Activated effector memory CD4-positive, alpha-beta T cell treated with anti-CD3 and anti-CD28 coated beads, Interleukin-2, amount 50 U/mL, for 16 hours (primary cell): Measurements from ENCODE around the gene CLCN2.

Source experiments
- DNase-seq: peaks from one replicate; pipeline ENCODE4 v3.0.0-alpha.2; 2020

CLCN2 gene

DNA sequence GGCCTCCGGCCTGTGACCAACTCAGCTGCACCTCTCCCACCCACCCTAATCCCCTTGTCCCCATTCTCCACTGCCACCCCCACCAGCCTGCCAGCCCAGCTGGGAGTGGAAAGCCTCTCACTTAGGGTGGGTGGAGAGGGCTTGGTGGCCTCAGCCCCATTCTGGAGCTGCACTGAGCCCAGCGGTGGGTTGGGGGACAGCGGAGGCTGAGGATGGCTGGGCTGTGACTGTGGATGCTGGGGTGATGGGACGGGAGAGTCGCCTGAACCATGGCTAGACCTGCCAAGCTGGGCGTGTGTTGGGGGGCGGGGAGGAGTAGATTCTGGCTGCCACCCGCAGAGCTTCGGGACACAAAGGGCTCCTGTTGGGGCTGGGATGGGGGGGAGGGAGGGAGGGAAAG, 1.8 kb downstream of the CLCN2 start:
- no peak for DNase-seq

GRCh38 chr3:184358921-184359350, 2.5 kb downstream of the CLCN2 start:
- DNase-seq: no peak

GRCh38 chr3:184358124-184358767, 3.2 kb downstream of the CLCN2 start:
- no peak for DNase-seq

DNA sequence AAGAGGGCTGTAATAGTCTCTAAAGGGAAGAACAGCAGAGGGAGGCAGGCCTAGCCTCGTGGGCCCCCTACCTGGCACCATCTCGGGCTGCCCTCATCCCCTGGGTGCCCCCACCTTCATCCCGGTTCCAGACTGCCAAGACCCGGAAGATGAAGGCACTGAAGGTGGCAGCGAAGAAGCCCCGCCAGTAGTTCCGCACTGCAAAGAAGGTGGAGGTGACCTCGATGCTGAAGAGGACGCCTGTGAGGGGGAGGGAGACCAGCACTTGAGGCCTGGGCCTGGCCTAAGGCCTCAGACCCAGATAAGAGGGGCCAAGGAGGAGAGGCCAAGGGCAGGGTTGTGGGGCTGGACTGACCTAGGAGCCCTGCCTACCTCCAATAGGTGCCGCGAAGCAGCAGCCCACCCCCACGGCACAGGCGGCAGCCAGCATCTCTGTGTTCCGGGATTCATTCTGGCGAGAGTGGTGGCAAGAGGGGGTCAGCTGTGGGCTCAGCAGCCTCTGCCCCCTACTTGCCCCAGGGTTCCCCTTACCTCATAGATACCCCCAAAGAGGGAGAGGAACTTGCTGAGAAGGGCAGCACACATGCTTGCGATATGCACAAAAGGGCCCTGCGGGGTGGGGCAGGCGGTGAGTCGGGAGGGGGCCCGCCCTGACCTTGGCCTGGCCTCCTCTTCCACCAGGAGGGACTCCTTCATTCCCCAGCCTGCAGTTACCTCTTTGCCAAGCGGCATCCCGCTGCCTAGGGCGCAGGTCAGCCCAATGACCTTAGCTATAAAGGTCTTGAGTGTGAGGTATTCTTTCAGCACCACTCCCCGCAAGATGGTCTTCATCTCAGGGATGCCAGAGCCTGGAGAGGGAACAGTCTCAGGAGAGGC, 3.9 kb downstream of the CLCN2 start:
- no peak for DNase-seq

GRCh38 chr3:184355261-184356040, 6.0 kb downstream of the CLCN2 start:
- DNase-seq: no peak

DNA sequence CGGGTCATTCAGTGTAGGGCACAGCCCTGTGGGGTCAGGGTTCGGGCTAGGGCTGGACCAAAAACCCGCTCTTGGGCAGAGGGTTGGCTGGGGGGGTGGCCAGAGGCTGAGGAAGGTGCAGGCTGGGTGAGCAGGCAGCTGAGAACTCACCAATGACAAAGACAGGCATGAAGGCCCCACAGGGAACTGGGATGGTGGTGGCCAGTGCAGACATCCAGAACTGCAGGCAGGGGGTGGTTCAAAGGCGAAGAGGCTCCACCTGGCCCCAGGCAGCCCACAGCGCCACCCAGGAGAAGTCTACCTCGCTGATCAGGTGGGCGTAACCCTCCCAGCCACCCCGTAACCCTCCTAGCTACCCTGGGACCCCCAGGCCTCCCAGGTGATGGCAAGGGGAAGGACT, 6.7 kb downstream of the CLCN2 start:
- no peak for DNase-seq

- DNase-seq: peak; percentile 87
Measured at GRCh38 chr3:184354121-184354728, 7.2 kb downstream of the CLCN2 start.

DNA sequence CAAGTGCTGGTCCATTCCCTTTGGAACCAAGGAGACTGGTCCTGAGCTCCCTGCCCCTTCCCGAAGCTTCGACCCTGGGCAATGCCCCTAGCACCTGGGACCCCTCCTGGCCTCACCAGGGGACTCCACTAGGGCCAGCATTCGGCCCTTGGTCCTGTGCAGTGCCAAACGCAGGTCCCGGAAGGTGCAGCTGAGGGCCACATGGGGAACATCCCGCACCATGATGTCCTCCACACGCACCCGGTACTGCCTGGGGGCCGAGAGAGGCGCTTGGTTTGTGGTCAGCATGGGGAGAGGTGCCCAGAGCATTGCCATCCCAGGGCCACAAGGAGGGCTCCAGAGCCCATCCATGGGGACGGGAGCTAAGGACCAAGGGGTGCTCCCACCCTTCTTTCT, 7.9 kb downstream of the CLCN2 start:
- DNase-seq: no peak

GRCh38 chr3:184352897-184353545, 8.4 kb downstream of the CLCN2 start:
- DNase-seq: no peak

DNA sequence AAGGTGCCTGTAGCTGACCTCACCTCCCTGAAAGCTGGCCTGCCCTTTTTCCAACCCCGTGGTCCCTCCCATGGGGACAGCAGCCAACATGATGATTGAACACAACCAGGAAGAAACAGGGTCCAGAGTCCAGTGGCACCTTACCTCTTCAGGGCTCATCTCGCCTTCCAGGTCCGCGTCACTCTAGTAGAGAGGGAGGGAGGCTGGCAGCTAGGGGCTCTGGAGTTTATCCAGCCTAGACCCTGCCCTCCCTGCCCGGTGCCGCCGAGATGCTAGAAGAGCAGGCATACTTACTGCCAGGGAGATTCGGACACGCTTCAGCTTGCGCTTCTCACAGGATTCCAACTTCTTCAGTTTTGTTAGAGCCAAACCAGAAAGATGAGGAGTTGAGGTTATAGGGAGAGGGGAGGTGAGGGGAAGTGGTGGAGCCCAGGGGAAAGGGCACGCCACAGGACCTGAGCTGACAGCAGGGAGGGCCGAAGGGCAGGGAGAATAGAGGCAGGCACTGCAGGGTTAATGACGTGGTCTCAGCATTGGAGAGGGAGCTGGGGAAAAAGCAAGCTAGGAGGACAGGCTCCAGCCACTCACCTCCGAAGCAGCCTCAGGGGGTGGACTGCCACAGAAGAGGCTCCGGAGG, 9.1 kb downstream of the CLCN2 start:
- no peak for DNase-seq

- DNase-seq: no peak
Measured at GRCh38 chr3:184351511-184352148, 9.8 kb downstream of the CLCN2 start.

- DNase-seq: no peak
Measured at GRCh38 chr3:184350618-184351017, 10.8 kb downstream of the CLCN2 start.

GRCh38 chr3:184349563-184350470, 11.6 kb downstream of the CLCN2 start:
- no peak for DNase-seq

DNA sequence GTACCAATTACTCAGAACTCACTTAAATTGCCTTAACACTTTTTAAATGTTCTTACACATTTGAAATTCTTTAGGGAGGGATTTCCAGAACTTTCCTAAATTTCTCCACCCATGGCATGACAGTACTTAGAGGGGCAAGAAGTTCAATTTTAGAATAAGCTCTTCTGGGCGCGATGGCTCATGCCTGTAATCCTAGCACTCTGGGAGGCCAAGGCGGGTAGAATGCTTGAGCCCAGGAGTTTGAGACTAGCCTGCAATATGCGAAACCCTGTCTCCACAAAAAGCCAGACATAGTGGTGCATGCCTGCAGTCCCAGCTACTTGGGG, 13.4 kb downstream of the CLCN2 start:
- no peak for DNase-seq

DNA sequence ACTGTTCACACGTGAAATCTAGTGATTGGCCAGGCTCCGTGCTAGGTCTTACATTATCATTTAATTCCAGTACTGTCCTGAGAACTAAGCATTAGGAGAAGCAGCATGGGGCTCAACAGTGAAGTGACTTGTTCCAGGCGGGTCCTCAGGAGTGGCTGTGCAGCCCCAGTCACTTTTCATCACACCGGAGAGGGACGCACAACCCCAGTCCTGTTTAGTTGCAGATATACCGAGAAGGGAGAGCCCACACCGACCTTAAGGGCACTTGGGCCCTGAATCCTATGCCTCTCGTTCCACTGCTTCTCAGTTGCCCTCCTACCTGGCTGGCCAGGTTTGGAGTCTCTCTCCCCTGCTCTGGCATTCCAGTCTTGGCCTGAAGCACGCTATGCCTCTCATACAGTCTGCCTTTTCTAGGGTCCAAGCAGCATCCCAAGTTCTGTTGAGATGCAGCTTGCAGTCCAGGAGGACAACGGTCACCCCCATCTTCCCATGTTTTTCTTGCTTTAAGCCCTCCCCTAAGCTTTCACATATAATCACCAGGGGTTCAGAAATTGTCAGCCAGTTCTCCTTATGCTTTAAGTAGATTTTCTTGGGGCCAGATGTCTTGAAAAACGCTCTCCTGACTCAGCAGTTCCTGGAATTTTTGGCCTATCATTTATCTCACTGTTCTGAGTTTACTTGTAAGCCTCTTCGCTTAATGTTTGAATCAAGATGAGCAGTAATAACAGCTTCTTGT, 13.9 kb downstream of the CLCN2 start:
- DNase-seq: no peak

DNA sequence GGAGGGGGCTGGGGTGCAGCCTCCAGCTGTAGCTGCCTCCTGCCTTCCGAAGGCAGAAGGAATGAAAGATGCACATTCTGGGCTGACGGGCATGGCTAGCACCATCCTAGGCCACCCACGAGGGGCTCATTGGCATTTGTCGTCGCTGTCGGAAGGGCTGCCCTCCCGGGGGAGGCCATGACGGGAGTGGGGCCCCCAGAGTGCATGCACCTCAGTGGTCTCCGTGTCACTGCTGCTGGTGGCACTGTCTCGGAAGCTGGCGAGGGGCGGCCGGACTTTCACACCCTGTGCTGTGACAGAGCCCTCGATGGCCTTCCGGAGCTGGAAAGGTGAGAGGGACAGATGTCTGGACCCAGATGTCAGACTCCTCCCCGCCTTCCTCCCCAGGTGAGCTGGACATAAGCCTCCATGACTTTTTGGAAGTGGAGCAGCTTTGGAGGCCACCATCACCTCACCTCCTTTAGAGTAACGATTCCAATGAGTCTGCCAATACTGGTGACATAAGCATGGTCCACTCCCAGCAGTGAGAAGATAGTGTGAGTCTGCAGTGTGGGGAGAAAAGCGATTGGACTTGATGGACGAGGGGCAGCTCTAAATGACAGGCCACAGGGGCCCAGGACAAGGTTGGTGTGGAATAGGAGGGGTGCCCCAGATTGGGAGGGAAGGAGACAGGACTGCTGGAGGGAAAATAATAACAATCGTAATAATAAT, 14.8 kb downstream of the CLCN2 start:
- DNase-seq: no peak

DNA sequence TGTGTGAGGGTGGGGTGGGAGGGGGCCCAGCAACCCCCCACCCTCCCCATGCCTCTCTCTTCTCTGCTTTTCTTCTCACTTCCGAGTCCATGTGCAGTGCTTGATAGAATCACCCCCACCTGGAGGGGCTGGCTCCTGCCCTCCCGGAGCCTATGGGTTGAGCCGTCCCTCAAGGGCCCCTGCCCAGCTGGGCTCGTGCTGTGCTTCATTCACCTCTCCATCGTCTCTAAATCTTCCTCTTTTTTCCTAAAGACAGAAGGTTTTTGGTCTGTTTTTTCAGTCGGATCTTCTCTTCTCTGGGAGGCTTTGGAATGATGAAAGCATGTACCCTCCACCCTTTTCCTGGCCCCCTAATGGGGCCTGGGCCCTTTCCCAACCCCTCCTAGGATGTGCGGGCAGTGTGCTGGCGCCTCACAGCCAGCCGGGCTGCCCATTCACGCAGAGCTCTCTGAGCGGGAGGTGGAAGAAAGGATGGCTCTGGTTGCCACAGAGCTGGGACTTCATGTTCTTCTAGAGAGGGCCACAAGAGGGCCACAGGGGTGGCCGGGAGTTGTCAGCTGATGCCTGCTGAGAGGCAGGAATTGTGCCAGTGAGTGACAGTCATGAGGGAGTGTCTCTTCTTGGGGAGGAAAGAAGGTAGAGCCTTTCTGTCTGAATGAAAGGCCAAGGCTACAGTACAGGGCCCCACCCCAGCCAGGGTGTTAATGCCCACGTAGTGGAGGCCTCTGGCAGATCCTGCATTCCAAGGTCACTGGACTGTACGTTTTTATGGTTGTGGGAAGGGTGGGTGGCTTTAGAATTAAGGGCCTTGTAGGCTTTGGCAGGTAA, 15.9 kb downstream of the CLCN2 start:
- no peak for DNase-seq

GRCh38 chr3:184344579-184345316, 16.7 kb downstream of the CLCN2 start:
- DNase-seq: no peak
